HG02571 (cell line): ENCODE results near the gene MGAT5B.

Experiments used
- ATAC-seq: cut with Tn5 transposase; IDR thresholded peaks from one replicate; pipeline ENCODE4 v1.9.1; 2021; ENCODE audit warnings: mild to moderate bottlenecking, moderate library complexity; ENCODE audit not compliant: unreplicated experiment

Gene MGAT5B

DNA sequence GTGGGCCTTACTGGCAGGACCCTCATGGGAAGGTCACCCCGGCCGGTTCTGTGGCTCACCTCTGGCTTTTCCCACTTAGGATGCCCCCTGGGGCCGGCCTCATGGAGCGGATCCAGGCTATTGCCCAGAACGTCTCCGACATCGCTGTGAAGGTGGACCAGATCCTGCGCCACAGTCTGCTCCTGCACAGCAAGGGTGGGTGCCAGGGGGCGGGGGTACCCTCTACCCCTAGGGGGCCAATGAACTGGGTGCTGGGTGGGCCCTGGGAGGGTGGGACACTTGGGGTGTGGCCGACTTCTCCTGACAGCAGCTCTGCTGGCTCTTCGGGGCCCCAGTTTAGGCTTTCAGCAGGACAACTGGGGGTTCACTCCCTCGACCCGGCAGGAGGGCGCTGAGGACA lies 34.3 kb downstream of the MGAT5B start:
- no peak for ATAC-seq

DNA sequence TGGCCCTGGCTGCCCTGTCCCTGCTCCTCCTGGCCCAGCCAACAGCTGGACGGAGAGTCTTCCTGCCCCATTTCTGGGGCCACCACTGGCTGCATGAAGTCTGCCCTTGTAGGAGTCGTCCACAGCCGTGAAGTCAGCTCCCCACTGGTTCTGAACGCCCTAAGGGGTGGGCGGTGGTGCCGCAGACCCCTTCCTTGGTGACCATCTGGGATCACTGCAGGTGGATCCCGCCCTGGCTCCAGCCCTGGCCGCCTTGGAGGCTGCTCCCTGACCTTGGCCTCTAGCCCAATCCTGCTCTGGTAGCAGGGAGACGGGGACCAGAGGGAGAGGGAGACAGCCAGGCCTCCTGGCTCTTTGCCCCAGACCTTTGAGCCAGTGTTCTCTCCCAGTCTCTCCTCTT lies 35.4 kb downstream of the MGAT5B start:
- no peak for ATAC-seq

DNA sequence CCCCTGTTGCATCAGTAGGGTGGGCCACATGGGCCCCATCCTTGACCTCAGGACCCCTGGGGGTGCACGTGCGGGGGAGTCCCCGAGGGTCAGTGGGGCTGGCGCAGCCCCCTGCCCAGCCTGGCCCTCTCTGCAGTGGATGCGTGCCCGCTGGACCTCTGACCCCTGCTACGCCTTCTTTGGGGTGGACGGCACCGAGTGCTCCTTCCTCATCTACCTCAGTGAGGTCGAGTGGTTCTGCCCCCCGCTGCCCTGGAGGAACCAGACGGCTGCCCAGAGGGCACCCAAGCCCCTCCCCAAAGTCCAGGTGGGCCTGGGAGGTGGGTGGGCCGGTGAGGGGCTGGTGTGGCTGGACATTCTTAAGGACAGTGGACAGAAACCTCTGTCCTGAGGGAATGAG lies 35.9 kb downstream of the MGAT5B start:
- no peak for ATAC-seq

DNA sequence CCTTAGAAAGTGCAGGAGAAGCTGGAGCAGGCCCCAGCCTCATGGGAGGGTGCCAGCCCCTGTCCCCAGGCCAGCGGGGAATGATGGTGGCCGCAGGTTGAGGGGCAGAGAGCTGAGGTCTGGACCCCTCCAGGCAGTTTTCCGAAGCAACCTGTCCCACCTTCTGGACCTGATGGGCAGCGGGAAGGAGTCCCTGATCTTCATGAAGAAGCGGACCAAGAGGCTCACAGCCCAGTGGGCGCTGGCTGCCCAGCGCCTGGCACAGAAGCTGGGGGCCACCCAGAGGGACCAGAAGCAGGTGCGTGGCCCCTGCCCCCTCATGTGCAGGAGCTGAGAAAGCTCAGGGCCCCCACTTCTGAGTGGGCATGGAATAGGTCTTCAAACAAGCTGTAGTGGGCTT lies 36.8 kb downstream of the MGAT5B start:
- ATAC-seq: no peak

DNA sequence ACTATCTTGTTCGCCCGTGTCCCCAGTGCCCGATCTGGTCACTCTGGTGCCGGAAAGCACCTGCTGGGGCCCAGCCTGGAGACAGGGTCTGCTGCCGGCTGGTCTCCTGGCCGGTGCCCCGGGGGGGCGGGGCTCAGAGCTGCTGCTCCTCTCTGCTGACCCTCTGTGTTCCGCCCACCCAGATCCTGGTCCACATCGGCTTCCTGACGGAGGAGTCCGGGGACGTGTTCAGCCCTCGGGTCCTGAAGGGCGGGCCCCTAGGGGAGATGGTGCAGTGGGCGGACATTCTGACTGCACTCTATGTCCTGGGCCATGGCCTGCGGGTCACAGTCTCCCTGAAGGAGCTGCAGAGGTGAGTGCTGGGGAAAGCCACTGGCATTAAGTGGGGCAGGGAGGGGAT lies 37.6 kb downstream of the MGAT5B start:
- ATAC-seq: no peak

DNA sequence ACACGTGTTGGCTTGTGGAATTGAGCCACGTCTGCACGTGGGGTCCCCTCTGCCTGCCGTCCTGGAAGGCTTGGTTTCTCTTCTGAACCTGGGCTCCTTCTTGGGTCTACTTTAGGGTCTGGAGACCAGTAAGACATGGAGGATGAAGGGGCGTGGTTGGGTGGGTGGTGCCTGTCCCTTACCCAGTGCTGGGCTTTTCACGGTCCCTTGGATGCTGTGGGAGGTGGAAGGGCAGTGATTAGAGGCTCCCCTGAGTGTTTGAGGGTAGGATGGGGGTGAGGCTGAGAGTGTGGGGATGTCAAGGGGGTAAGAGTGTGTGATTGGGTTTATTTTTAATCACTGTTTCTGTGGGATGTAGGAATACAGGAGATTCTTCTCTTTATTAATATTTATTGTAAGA lies 38.3 kb downstream of the MGAT5B start:
- ATAC-seq: no peak

DNA sequence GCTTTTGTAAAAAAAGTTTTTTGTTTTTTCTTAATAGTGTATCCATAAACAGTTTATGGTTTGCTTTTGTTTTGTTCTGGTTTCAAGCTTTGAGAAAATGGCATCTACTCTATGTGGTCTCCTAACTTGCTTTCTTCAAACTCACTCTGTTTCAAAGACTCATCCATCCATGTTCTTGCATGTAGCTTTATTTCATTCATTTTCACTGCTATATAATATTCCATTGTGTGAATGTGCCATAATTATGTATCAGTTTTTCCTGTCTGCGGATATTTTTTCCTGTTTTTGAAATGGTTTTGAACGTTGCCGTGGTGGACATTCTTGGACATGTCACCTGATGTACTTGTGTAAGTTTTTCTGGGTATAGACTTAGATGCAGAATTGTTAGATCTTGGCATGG lies 39.1 kb downstream of the MGAT5B start:
- no peak for ATAC-seq

DNA sequence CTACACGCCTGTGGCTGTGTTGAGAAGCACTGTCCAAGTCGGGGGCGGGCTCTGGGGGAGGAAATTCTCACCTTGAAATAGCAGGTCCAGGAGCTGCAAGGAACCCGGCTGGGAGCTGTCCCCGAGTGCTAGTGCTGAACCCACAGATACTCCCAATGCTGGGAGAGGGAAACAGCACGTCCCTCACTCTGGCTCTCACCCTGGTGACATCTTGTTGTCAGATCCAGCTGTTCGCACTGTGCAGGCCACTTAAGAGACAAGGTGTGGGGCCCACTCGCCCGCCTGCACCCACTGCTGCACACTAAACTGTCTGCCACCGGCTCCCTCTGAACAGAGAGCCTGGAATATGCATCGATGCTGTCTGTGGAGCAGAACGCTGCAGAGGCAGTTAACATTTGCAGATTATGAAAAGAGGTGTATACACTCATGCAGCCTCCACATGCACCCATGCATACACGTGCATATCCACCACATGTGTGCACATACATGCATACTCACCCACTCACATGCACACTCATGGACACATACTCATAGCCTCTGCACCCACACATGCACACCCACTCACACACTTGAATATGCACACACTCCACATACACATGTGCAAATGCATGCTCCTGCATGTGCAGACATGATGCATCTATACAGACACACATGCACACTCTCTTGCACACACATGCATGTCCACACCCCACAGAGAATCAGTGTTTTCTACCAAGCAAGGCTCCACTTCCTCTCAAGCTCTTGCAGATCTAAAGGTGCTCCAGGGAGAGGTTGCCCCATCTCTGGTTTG lies 42.0 kb downstream of the MGAT5B start:
- ATAC-seq: no peak

DNA sequence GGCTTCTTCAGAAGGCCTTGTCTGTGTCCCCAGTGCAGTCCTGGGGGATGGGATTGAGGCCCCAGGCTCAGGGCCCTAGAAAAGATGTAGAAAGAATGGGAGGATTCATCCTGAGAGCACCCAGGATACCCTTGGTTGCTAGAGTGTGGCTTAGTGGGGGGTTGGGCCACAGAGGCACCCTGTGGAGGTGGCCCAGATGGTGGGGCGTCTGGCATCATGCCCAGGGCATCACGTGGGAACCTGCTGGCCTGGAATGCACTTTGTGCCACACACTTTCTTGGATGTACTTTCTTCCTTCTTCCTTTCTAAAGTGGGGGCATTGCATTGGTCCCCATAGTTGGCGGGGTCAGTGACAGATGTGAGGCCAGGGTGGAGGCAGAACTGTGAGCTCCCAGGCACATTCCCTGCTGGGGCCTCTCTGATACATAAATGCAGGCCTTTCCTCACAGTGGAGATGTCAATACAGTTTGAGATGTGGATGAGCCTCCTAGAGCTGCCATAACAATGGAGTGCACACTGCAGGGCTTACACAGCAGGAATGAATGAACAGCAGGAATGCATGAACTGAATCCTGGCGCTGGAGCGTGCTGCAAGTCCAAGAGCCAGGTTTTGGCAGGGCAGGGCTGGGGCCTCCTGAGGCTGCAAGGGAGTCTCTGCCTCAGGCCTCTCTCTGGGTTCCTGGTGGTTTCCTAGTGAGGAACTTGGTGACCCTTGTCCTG lies 43.3 kb downstream of the MGAT5B start:
- ATAC-seq: no peak

DNA sequence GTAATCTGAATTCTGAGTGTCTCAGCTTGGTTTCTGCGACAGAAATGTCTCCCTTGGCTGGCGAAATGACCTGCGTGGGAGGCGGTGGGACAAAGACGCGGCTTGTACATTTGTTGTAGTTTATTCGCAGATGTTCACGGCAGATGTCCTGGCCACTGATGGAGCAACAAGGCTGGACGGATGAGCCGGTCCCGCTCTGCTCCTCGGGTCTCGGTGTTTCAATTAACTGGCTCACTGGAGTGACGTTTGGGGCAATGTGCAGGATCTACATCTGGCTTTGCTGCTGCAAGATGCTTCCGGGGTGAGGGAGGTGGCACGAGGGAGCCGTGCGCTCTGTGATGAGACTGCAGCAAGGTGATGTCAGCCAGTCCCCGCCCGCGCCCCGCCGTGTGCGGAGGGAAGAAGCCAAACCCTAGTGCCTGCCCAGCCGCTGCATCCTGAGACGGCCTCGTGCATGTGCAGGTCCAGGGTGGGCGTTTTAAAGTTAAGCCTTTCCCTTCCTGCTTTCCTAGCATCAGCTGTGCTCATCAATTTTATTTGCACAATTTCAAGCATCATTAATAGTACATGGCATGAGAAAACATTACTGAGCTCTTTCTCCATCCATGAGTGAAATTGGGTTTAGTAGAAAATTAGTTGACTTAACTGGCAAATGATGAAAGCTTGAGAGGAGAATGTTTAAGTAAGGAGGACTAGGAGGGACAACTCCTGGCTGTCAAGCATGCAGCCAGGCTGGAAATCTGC lies 44.4 kb downstream of the MGAT5B start:
- no peak for ATAC-seq

DNA sequence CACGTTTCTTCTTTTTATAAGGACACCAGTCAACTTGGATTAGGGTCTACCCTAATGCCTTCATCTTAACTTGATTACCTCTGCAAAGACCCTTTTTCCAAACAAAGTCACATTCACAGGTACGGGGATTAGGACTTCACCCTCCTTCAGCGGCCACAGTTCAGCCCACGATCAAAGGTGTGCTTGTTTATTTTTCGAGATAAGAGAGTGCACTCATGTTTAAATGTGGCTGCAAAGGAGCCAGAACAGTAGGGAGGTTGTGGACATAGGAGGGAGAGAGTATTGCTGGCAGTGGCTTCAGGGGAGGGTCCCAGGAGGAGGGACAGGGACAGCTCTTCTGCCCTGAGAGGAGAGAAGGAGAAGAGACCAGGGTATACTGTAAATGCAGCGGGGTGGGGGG lies 46.7 kb downstream of the MGAT5B start:
- no peak for ATAC-seq

DNA sequence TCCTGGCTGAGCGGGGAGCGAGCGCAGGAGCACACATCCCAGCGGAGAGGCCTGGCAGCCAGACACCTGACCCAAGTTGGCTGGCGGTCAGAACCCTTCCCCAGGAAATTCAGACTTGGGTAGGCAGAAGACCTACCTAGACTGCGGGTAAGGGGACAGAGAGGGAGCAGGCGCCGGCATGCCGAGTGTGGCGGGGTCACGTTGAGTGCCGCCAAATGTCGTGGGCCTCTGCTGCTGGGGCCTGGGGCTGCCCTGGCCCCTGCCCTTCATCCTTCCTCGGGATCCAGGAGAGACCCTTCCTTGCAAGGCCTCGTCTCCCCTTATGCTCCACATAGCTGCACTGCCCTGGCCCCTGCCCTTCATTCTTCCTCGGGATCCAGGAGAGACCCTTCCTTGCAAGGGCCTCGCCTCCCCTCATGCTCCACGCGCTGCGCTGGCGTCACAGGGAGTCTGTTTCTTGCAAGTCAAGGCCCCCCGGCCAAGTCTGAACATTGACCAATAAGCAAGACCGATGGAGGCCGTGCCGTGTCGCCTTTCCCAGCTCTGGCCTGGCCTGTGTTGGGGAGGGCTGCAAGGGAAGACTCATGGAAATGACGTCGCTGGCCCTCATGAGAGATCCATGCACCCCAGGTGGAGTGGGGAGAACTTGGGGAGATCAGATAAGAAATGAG lies 47.8 kb downstream of the MGAT5B start:
- no peak for ATAC-seq

DNA sequence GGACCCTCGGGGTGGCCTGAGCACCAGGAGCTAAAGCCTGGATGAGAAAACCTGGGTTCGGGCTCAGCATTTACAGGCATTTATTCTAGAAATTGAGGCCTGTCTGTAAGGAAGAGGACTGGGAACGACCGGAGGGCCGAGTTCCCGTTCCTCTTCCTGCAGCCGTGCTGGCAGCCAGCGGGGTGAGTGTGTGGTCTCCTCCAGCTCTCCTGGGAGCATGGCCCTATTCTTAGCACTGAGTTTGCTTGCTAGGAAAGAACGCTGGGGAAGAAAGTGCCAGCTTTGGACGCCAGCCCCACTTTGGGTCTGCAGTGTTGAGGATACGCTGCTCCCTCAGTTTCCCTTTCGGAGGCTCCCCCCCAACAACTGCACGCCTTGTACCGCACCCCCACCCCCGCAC lies 49.6 kb downstream of the MGAT5B start:
- no peak for ATAC-seq

DNA sequence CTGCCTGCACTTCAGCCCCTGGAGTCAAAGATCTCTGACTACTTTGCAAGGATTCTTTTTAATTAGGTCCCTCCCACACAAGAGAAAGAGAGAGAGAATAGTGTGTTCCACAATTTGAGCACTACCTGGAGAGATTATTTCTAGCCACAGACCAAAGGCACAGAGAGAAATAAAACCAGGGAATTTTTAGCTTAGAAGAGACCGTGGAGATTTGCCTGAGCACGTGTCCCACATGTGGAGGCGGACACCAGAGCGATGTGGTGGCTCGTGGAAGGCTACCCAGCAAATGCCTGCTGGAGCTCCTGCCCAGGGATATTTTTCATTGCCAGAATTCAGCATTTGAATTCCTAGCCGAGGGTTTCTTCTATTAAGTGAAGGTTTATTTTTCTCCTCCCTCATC lies 50.6 kb downstream of the MGAT5B start:
- no peak for ATAC-seq

DNA sequence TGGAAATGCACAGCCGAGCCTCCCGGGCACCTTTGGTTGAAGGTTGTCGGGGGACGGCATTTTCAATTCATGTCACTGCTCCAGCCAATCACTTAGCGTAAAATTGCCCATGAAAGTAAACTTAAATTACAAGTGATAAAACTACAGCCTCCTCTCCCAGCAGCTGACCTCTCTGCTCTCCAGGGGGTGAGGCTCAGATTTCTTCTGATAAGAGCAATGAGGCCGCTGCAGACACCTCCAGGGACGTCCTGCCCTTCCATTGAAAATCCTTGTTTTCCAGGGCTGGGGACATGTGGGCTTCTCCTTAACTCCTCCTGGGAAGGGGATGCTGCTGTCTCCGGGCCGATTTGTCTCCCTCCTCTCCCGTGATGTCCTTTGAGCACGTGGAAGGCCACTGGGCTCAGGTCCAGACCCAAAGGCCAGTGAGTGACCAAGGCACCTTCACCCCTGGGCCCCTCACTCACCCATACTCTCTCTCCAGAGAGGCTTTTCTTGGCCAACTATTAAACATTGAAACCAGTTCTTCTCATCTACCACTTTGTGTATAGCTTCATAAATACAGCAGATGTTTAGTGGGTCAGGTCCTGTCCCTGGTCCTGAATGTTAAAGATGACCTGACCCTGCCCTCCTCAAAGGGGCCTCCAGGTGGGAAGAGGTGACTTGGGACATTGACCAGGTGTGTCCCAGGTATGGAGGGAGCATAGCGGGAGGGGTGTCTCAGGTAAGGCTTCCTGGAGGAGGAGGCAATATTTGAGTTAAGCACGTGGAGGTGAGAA lies 52.3 kb downstream of the MGAT5B start:
- no peak for ATAC-seq

DNA sequence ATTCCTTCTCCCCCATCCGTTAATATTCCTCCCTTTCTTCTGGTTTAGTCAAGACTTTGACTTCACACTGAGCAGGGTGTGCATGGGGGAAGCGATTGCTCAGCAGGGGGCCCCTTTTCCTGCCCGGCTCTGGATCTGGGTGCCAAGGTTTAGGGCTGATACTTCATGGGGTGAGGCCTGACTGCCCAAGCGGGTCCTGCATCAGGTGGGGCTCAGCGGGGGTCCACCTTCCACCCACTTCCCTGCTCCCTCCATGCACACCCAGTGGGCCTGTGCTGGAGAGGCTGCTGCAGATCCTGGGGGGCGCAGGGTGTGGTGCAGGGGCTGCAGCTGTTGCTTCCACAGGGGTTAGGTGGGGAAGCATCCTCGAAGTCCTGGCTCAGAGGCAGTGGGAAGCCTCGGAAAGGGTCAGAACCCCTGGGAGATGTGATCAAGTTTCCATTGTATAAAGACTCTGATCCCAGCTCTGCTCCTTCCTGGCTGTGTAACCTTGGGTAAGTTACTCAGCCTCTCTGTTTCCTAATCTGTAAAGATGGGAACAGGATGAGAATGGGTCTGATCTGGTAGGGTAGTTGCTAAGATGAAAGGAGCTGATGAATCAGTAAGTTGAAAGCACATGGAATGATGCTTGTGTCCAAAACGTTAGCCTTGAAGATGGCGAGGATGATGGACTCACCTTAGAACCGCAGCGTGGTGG lies 53.3 kb downstream of the MGAT5B start:
- no peak for ATAC-seq

DNA sequence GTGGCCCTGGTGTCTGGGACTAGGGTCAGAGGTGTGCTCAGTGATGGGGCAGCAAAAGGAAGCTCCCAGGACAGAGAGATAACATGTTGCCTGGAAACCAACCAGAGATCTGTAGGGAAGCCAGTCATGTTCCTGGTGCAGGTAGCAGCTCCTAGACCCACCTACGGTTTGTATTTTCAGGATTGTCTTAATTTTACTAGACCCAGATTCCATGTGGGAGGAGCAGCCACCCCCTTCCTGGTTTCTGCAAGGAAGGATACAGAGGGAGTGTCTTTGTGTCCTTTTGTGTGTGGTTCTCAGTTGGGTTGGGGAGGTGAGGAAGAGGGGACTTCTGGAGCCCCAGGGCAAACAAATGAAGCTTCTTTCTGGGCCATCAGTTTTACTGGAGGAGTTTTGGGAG lies 53.9 kb downstream of the MGAT5B start:
- ATAC-seq: no peak

DNA sequence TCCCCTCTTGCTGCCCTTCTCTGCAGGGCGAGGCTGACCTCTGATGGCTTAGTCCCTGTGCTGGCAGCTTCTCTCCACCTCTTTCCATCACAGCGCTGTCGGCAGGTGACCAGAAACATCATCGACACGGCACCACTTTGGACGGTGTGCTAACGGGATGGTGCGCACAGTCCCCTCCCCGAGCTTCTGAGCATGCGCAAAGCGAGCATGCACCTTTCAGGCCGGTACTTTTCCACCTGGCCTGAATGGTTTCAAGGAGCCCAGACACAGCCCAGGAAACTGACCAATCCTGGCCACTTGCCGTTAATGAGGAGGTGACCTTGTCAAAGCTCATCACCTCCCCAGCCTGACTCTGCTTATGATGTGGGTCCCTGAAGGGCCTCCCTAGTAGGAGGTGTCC lies 54.8 kb downstream of the MGAT5B start:
- ATAC-seq: no peak

DNA sequence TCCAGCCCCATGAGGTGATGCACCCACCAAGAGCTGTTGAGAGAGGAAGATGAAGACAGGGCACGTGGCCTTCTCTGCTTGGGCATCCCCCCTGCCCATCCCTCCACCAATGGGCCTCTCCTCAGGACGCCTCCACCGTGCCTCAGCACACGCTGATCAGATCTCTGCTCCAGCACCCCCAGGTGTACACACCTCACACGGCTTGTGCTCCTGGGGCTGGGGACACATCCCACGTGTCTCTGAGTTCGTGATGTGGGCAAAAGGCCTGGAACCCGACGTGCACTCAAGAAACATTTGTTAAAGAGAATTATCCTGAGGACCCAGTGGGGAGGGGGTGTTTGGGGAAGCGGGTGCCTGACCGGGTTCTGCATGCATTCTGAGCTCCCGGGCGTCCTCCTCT lies 55.3 kb downstream of the MGAT5B start:
- no peak for ATAC-seq
